Cardiac muscle cell (in vitro differentiated cells and primary cell): Measurements from ENCODE around the gene PSORS1C2. TPM values are rescaled to one million over a fixed set of nuclear protein-coding genes. Genes with fewer than 3 reads are reported as not detected.

ENCODE experiments used
- DNase-seq, 2 donors: peaks; one replicate each; pipeline versions ENCODE4 v3.0.0 to v3.0.0-alpha.2; 2010 to 2017; ENCODE audit warnings: low read depth in 1 of 2, low spot score in 1 of 2
- H3K27ac ChIP-seq: fragments of 200-600 bp; sonication (generic); 2 replicates; pipeline ENCODE4 v1.5.1; 2016
- H3K27me3 ChIP-seq: fragments of 200-600 bp; sonication (generic); 2 replicates; pipeline ENCODE4 v1.6.0; 2016; ENCODE audit warnings: control low read depth
- H3K36me3 ChIP-seq: fragments of 200-600 bp; sonication (generic); 2 replicates; pipeline ENCODE4 v1.5.1; 2016; ENCODE audit warnings: control low read depth
- H3K4me1 ChIP-seq: fragments of 200-600 bp; sonication (generic); 2 replicates; pipeline ENCODE4 v1.8.1; 2017; ENCODE audit warnings: low read depth, mild to moderate bottlenecking, mixed run types
- H3K4me3 ChIP-seq: fragments of 200-600 bp; sonication (generic); 2 replicates; pipeline ENCODE4 v1.5.1; 2016; ENCODE audit warnings: mild to moderate bottlenecking
- H3K9me3 ChIP-seq: fragments of 200-600 bp; sonication (generic); 2 replicates; pipeline ENCODE4 v1.5.1; 2017; ENCODE audit warnings: low read depth, mild to moderate bottlenecking, control low read depth
- polyA plus RNA-seq: library from polyadenylated mRNA; unstranded; fragments of >200 nt; fragmentation: Nextera tagmentation; extraction: Ambion mirVana; gene quantifications from 2 replicates; pipeline ENCODE4 v1.2.1, GENCODE V29; 2016
- total RNA-seq: library from RNA; depleted of rRNA; stranded (reverse); fragments of >200 nt; gene quantifications from 2 replicates; pipeline ENCODE4 v1.2.3, GENCODE V29; 2016
- TF ChIP-seq, protein P1 (sequence below): IDR thresholded peaks from 2 replicates; pipeline ENCODE4 v1.5.1; 2012; ENCODE audit warnings: low read depth, mild to moderate bottlenecking, low read length

PSORS1C2 gene
- total and polyA plus RNA-seq, 2 experiments from 2014 or later, result not detected

GRCh38 chr6:31129130-31129529, 9.7 kb downstream of the PSORS1C2 start:
- peaks cover 8% of the 10 kb centered on the region for H3K27me3 ChIP-seq
- no peaks in the 10 kb centered on the region for H3K36me3 ChIP-seq
- H3K27ac ChIP-seq, result no peak overlapping the region
- TF ChIP-seq, protein P1, sequence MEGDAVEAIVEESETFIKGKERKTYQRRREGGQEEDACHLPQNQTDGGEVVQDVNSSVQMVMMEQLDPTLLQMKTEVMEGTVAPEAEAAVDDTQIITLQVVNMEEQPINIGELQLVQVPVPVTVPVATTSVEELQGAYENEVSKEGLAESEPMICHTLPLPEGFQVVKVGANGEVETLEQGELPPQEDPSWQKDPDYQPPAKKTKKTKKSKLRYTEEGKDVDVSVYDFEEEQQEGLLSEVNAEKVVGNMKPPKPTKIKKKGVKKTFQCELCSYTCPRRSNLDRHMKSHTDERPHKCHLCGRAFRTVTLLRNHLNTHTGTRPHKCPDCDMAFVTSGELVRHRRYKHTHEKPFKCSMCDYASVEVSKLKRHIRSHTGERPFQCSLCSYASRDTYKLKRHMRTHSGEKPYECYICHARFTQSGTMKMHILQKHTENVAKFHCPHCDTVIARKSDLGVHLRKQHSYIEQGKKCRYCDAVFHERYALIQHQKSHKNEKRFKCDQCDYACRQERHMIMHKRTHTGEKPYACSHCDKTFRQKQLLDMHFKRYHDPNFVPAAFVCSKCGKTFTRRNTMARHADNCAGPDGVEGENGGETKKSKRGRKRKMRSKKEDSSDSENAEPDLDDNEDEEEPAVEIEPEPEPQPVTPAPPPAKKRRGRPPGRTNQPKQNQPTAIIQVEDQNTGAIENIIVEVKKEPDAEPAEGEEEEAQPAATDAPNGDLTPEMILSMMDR, result no peak
- DNase-seq, result no peak
- H3K4me3 ChIP-seq, result no peak overlapping the region
- no peaks in the 10 kb centered on the region for H3K9me3 ChIP-seq
- H3K4me1 ChIP-seq, result no peaks in the 10 kb centered on the region

DNA sequence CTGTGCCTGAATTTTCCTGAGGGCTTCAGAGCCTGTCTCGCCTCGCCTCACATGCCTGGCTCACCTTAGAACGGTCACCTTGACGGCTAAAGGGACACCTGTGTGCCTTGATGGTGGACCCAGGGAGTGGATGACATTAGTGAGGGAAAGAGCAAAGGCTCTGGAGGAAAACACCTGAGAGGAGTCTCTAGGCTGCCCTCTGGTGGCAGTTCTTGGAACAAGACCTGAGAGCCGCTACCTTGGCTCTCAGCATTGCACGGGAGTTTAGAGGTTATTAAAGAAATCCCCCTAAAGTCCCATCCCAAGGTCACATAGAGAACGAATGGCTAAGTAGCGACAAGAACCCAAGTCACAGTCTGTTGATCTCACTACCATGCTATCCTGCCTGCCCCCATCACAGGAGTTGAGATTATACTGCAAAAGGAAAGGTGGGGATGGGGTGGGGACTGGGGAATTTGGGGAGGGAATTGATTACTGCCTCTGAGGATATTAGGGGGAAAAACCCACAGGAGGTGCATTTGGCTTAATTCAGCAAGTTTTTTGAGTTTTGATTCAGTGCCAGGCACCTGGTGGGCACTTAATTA, 10.7 kb downstream of the PSORS1C2 start:
- Histone ChIP-seq H3K4me3 (no peak overlapping the region), H3K27me3 (peaks cover 8% of the 10 kb centered on the region), H3K27ac (no peak overlapping the region), H3K36me3 (no peaks in the 10 kb centered on the region), H3K4me1 (no peaks in the 10 kb centered on the region), H3K9me3 (no peaks in the 10 kb centered on the region)
- peak; percentile 48 to 75 for DNase-seq
- TF ChIP-seq, protein P1, result peak; percentile 86

GRCh38 chr6:31126396-31127175, 12.3 kb downstream of the PSORS1C2 start:
- Histone ChIP-seq H3K27ac (peak overlapping the region; percentile 7), H3K4me1 (no peaks in the 10 kb centered on the region), H3K4me3 (no peak overlapping the region), H3K27me3 (peaks cover 8% of the 10 kb centered on the region), H3K36me3 (no peaks in the 10 kb centered on the region), H3K9me3 (no peaks in the 10 kb centered on the region)
- TF ChIP-seq, protein P1, result no peak
- peak in 1 of 2 donors; percentile 33 for DNase-seq

DNA sequence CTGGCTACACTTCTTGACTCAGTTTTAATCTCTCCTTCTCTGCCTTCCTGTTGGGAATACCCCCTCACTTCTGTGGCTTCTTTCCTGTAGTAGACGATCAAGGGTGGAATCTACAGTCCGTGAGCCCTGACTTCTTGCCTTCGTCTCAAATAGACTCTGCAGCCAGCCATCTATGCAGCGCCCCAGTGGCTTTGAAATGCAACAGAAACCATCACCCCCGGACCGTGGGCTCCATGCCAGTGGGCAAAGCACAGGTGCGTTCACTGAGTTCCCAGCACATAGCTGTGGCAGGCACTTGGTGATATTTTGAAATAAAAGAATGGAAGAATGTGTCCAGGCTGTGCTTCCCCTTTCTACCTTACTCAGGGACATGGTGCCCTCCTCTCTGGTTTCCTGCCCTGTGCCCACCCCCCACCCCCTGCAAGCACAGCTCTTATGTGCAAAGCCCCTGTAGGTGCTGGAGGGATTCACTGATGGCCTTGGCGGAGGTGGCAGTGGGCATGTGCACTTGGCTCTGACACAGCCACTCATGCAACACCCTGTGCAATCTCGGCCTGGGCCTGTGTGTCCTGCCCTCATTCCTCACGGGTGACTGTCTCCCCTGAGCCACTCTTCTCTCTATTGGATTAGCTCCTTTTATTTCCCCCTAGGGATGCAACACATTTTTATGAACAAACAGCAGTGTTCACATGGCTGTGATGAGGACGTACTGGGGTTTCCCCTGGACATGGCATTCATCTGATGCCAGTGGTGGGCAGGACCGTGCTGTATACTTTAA, 13.1 kb downstream of the PSORS1C2 start:
- H3K27ac ChIP-seq, result no peak overlapping the region
- no peaks in the 10 kb centered on the region for H3K4me1 ChIP-seq
- peaks cover 8% of the 10 kb centered on the region for H3K27me3 ChIP-seq
- no peaks in the 10 kb centered on the region for H3K9me3 ChIP-seq
- TF ChIP-seq, protein P1, result no peak
- H3K4me3 ChIP-seq, result no peak overlapping the region
- DNase-seq, result peak in 1 of 2 donors; percentile 38
- H3K36me3 ChIP-seq, result no peaks in the 10 kb centered on the region

DNA sequence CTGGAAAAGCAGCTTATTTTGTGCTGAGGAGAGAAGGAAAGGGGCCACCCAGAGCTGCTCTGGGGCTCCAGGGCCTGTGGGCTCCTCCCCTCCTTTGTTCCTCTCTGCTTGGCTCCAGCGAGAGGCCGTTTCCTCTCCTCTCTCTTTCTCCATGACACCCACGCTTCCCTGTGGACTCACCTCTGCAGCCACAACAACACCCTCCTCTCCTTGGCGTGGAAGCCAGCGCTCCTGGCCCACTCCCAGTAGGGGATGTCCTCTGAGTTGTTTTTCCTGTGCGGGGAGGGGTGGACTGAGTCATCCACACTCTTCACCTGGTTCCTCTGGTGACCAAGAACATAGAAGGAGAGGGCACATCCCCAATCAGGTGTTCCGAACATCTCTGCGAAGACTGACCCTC, 13.7 kb downstream of the PSORS1C2 start:
- DNase-seq, result peak in 1 of 2 donors; percentile 73
- TF ChIP-seq, protein P1, result no peak
- Histone ChIP-seq H3K27ac (no peak overlapping the region), H3K4me1 (no peaks in the 10 kb centered on the region), H3K36me3 (no peaks in the 10 kb centered on the region), H3K4me3 (no peak overlapping the region), H3K9me3 (no peaks in the 10 kb centered on the region), H3K27me3 (peaks cover 8% of the 10 kb centered on the region)
